HCT116 (cell line): ENCODE results near the gene RIMBP2. TPM values are rescaled to one million over a fixed set of nuclear protein-coding genes. Genes with fewer than 3 reads are reported as not detected.

Source experiments
- ATAC-seq: fragments of 200-7000 bp; cut with Tn5 transposase; 2 replicates; pipeline ENCODE4 v1.9.1; 2020; ENCODE audit warnings: mild to moderate bottlenecking, moderate library complexity
- Bru-seq: library from RNA; stranded (reverse); fragments of 400-500 nt; gene quantifications from one replicate; lab custom pipeline; 2021; lab: Mats Ljungman, UMichigan
- BruChase-seq, 2 experiments: library from RNA; stranded (reverse); fragments of 400-500 nt; gene quantifications; one replicate each; lab custom pipeline; 2021; lab: Mats Ljungman, UMichigan
- BruUV-seq: library from RNA; stranded (reverse); fragments of 400-500 nt; replicated peaks from 2 replicates; lab custom pipeline; 2021; lab: Mats Ljungman, UMichigan
- CTCF ChIA-PET: fragments of 300-600 bp; sonication (Branson Sonifier 250); formaldehyde crosslinking; loops from one replicate; lab custom pipeline; 2021; ENCODE audit warnings: antibody characterized with exemption; lab: Charles Lee
- POLR2A ChIA-PET: fragments of 300-600, 350-600 bp; sonication (Branson Sonifier 250); formaldehyde crosslinking; loops from one replicate; lab custom pipeline; 2021; ENCODE audit warnings: antibody characterized with exemption; lab: Charles Lee
- RAD21 ChIA-PET, 2 experiments: fragments of 300-600 bp; sonication (Branson Sonifier 250); formaldehyde crosslinking; loops; one replicate each; lab custom pipeline; 2023; ENCODE audit warnings: low total read pairs in 2 of 2; ENCODE audit not compliant: uncharacterized antibody in 2 of 2, unreplicated experiment in 2 of 2, low non-redundant PET in 1 of 2; lab: Charles Lee
- DNase-seq: peaks from one replicate; pipeline ENCODE4 v3.0.0-alpha.2; 2010; ENCODE audit warnings: low read depth, low spot score
- H2AFZ ChIP-seq: fragments of 200-600 bp; shearing (Covaris generic), sonication (generic); 2 replicates; pipeline ENCODE4 v1.6.1; 2017; ENCODE audit warnings: low read depth, mixed run types, mixed read lengths, antibody characterized with exemption, low read length; ENCODE audit not compliant: poor library complexity, severe bottlenecking
- H3K27ac ChIP-seq: 2 replicates; pipeline ENCODE4 v1.5.1; 2012; ENCODE audit warnings: low read depth, low read length
- H3K27me3 ChIP-seq: fragments of 200-600 bp; sonication (generic); 2 replicates; pipeline ENCODE4 v1.6.1; 2016; ENCODE audit warnings: mixed run types, low read length, mixed read lengths; ENCODE audit not compliant: insufficient read depth
- H3K36me3 ChIP-seq, 2 experiments: fragments of 200-500 bp in 1 of 2; fragments of 200-600 bp in 1 of 2; sonication (Bioruptor generic) in 1 of 2; sonication (generic) in 1 of 2; 2 replicates each; pipeline versions ENCODE4 v1.5.1 to v1.6.1; 2014 to 2016; ENCODE audit warnings: low read length in 2 of 2, inconsistent platforms in 1 of 2, mixed read lengths in 1 of 2, mixed run types in 1 of 2; ENCODE audit not compliant: insufficient read depth in 2 of 2, control insufficient read depth in 1 of 2
- H3K4me1 ChIP-seq, 2 experiments: fragments of 200-600 bp in 1 of 2; sonication (generic) in 1 of 2; 2 replicates each; pipeline versions ENCODE4 v1.5.1 to v1.6.1; 2012 to 2017; ENCODE audit warnings: low read length in 2 of 2, inconsistent platforms in 1 of 2, mild to moderate bottlenecking in 1 of 2, mixed read lengths in 1 of 2, mixed run types in 1 of 2, moderate library complexity in 1 of 2; ENCODE audit not compliant: insufficient read depth in 2 of 2, control insufficient read depth in 1 of 2
- H3K4me2 ChIP-seq: fragments of 200-600 bp; sonication (generic); 2 replicates; pipeline ENCODE4 v1.6.1; 2017; ENCODE audit warnings: mixed run types, low read length, mixed read lengths
- H3K4me3 ChIP-seq, 2 experiments: fragments of 200-600 bp in 1 of 2; sonication (generic) in 1 of 2; replicated peaks in 1 of 2; 2 replicates each; pipeline ENCODE4 v1.5.1; 2011 to 2016; ENCODE audit warnings: low read length in 2 of 2, control low read depth in 1 of 2, low read depth in 1 of 2, mild to moderate bottlenecking in 1 of 2, mixed read lengths in 1 of 2, mixed run types in 1 of 2
- H3K79me2 ChIP-seq: fragments of 200-600 bp; sonication (generic); 2 replicates; pipeline ENCODE4 v1.6.1; 2017; ENCODE audit warnings: mild to moderate bottlenecking, mixed run types, low read length, moderate library complexity, mixed read lengths; ENCODE audit not compliant: insufficient read depth
- H3K9ac ChIP-seq: fragments of 200-600 bp; sonication (generic); 2 replicates; pipeline ENCODE4 v1.6.1; 2016; ENCODE audit warnings: low read length, mixed read lengths
- H3K9me2 ChIP-seq: fragments of 200-600 bp; sonication (generic), shearing (Covaris generic); 2 replicates; pipeline ENCODE4 v1.6.1; 2017; ENCODE audit warnings: mixed run types, mild to moderate bottlenecking, moderate library complexity; ENCODE audit not compliant: insufficient read depth
- H3K9me3 ChIP-seq, 2 experiments: fragments of 200-500 bp in 1 of 2; fragments of 200-600 bp in 1 of 2; sonication (Bioruptor generic) in 1 of 2; sonication (generic) in 1 of 2; 2 replicates each; pipeline ENCODE4 v1.6.1; 2014 to 2017; ENCODE audit warnings: low read length in 2 of 2, mixed read lengths in 2 of 2, inconsistent platforms in 1 of 2, low read depth in 1 of 2, mild to moderate bottlenecking in 1 of 2, mixed run types in 1 of 2, moderate library complexity in 1 of 2; ENCODE audit not compliant: control insufficient read depth in 1 of 2, insufficient read depth in 1 of 2
- H4K20me1 ChIP-seq: fragments of 200-600 bp; sonication (generic), shearing (Covaris generic); 2 replicates; pipeline ENCODE4 v1.6.1; 2017; ENCODE audit warnings: mixed run types, mild to moderate bottlenecking, moderate library complexity; ENCODE audit not compliant: insufficient read depth
- CEBPB ChIP-seq: IDR thresholded peaks from 2 replicates; pipeline ENCODE4 v1.6.1; 2012; ENCODE audit warnings: low read depth
- EZH2 ChIP-seq: fragments of 200-600 bp; sonication (generic); IDR thresholded peaks from 2 replicates; pipeline ENCODE4 v1.6.1; 2017; ENCODE audit warnings: antibody characterized with exemption, mixed run types
- JUND ChIP-seq: IDR thresholded peaks from 2 replicates; pipeline ENCODE4 v1.6.1; 2012
- POLR2AphosphoS5 ChIP-seq: IDR thresholded peaks from 2 replicates; pipeline ENCODE4 v1.6.1; 2011; ENCODE audit warnings: mild to moderate bottlenecking, low read depth, low read length, moderate library complexity
- RAD21 ChIP-seq: IDR thresholded peaks from 2 replicates; pipeline ENCODE4 v1.6.1; 2012; ENCODE audit warnings: low read depth, mild to moderate bottlenecking
- SIN3A ChIP-seq: IDR thresholded peaks from 2 replicates; pipeline ENCODE4 v1.6.1; 2012; ENCODE audit warnings: low read depth
- SP1 ChIP-seq: IDR thresholded peaks from 2 replicates; pipeline ENCODE4 v1.6.1; 2012; ENCODE audit warnings: low read depth
- YY1 ChIP-seq: IDR thresholded peaks from 2 replicates; pipeline ENCODE4 v1.6.1; 2011; ENCODE audit warnings: low read length, low read depth, moderate library complexity, mild to moderate bottlenecking; ENCODE audit not compliant: insufficient replicate concordance; ENCODE audit errors: extremely low read depth
- ZNF274 ChIP-seq: fragments of 200-500 bp; sonication (Bioruptor generic); IDR thresholded peaks from 2 replicates; pipeline ENCODE4 v1.6.1; 2014; ENCODE audit warnings: mild to moderate bottlenecking, low read depth, low read length, inconsistent platforms
- intact Hi-C: fragments of 100-400 bp; cut with micrococcal nuclease; formaldehyde crosslinking; loops from 2 replicates; pipeline ENCODE4 v1.10.0; 2022
- long read RNA-seq: library from polyadenylated mRNA; unstranded; transcript quantifications from one replicate; pipeline ENCODE4 v2.0.0, GENCODE V29; 2021; ENCODE audit not compliant: unreplicated experiment
- polyA plus RNA-seq: library from polyadenylated mRNA; unstranded; fragments of >200 nt; gene quantifications from 2 replicates; pipeline ENCODE4 v1.2.1, GENCODE V29; 2012; ENCODE audit warnings: missing spikeins
- total RNA-seq: library from RNA; stranded (reverse); gene quantifications from one replicate; pipeline ENCODE4 v1.2.1, GENCODE V29; 2021; ENCODE audit not compliant: unreplicated experiment

Gene RIMBP2, protein sequence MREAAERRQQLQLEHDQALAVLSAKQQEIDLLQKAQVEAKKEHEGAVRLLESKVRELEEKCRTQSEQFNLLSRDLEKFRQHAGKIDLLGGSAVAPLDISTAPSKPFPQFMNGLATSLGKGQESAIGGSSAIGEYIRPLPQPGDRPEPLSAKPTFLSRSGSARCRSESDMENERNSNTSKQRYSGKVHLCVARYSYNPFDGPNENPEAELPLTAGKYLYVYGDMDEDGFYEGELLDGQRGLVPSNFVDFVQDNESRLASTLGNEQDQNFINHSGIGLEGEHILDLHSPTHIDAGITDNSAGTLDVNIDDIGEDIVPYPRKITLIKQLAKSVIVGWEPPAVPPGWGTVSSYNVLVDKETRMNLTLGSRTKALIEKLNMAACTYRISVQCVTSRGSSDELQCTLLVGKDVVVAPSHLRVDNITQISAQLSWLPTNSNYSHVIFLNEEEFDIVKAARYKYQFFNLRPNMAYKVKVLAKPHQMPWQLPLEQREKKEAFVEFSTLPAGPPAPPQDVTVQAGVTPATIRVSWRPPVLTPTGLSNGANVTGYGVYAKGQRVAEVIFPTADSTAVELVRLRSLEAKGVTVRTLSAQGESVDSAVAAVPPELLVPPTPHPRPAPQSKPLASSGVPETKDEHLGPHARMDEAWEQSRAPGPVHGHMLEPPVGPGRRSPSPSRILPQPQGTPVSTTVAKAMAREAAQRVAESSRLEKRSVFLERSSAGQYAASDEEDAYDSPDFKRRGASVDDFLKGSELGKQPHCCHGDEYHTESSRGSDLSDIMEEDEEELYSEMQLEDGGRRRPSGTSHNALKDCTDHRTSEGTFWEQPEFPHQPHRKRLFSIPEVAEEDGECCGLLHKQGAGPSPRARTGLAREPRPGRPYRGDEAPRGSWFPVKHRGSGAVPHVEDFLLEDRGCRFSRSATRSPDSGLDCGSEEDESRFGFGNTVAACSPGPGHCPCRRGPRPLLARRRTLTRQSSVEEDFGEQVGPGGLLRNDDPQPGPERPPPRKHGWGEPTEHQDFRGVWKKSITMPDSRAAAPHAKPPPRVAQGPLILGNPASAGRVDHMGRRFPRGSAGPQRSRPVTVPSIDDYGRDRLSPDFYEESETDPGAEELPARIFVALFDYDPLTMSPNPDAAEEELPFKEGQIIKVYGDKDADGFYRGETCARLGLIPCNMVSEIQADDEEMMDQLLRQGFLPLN (N-terminal part only)
- total RNA-seq: not detected
- 0.09 and 0.11 TPM in 2 replicates for polyA plus RNA-seq
- Bru-seq, nascent RNA: percentile 9 among the genes with signal in this experiment
- BruChase-seq, experiment 1, labeled RNA remaining after a 6-hour chase: percentile 6 among the genes with signal in this experiment
- percentile 8 among the genes with signal in this experiment for BruChase-seq, experiment 2, labeled RNA remaining after a 2-hour chase
- long read RNA-seq: 0 reads

DNA sequence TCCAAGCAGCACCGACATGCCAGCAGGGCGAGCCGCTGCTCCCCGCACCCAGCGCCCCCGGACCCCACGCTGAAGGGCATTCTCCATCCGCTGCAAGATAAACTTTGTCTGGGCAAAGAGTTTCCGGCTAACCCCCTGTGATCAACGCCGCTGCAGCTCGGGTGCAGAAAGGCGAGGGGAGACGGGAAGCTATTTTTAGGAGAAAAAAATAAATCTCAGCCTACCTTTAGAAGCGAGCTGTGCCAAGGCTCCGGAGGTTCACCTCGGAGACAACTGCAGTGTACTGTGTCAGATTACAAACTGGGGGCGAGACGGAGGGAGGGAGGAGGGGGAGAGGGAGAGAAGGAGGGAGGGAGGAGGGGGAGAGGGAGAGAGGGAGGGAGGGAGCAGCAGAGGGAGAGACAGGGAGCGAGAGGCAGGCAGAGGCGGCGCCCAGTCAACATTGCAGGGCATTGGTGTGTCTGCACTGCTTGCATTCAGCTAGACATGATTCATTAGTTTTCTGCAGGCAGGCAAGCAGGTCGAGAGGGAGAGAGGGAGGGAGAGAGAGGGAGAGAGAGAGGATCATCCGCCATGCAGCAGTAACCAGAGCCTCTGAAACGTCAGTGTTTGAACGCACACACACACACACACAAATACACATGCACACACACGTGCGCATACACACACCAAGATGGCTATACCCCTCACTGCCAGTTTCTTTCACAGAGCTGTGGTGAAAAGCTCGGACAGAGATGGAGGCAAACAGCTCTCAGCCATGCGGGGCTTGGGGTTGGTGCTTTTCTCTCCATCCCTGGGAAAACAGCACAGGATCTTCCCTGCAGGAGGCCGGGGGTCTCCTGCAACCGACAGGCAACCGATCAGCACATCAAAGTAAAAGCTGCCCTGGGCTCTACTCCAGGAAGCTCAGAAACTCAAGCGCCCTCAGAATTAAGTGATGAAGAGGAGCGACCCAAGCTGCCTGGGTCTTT, at the start of gene RIMBP2:
TSS of gene RIMBP2 (minus strand) at position 302 of the 971 bp plus-strand sequence. CDS start 237,286 bp downstream, outside the sequence.
- no peak within 1 kb of the TSS for H2AFZ ChIP-seq
- BruUV-seq: no TSS peak
- ChIA-PET RAD21 (no interaction called here), CTCF (no interaction called here), POLR2A (no interaction called here)
- no peaks in the 10 kb centered on the region for H3K36me3 ChIP-seq
- H3K9me3 ChIP-seq: no peaks in the 10 kb centered on the region
- TF ChIP-seq JUND: no peak
- no peak for TF ChIP-seq EZH2
- no peak for TF ChIP-seq ZNF274
- TF ChIP-seq CEBPB: no peak
- TF ChIP-seq RAD21: no peak
- TF ChIP-seq SIN3A: no peak
- no peak for TF ChIP-seq SP1
- no peak for TF ChIP-seq POLR2AphosphoS5
- TF ChIP-seq YY1: no peak
- no peak within 1 kb of the TSS for H3K27ac ChIP-seq
- no peaks in the 10 kb centered on the region for H3K79me2 ChIP-seq
- no peaks in the 10 kb centered on the region for H3K4me1 ChIP-seq
- no peaks in the 10 kb centered on the region for H4K20me1 ChIP-seq
- 0 out of 2 replicates have a peak within 1 kb of the TSS, but pooled peaks have one; percentile 5 for H3K4me2 ChIP-seq
- H3K9me2 ChIP-seq: no peaks in the 10 kb centered on the region
- H3K4me3 ChIP-seq: no peak within 1 kb of the TSS
- 0 out of 2 replicates have a peak, but pooled peaks cover 3% of the 10 kb centered on the region for H3K27me3 ChIP-seq
- H3K9ac ChIP-seq: no peak within 1 kb of the TSS
- ATAC-seq: 0 out of 2 replicates have a peak, but pooled peaks have one; percentile 31
- no peak for DNase-seq
- intact Hi-C loops: no loop called here
